Endothelial cell of umbilical vein (primary cell): ENCODE data around the gene SLC29A3. TPM values are rescaled to one million over a fixed set of nuclear protein-coding genes. Genes with fewer than 3 reads are reported as not detected.

Source experiments
- BruUV-seq: library from RNA; stranded (reverse); fragments of 400-500 nt; replicated peaks from 2 replicates; lab custom pipeline; 2021; lab: Mats Ljungman, UMichigan
- CTCF ChIA-PET: fragments of 300-600, 350-600 bp; sonication (Branson Sonifier 250); formaldehyde crosslinking; loops from one replicate; lab custom pipeline; 2021; ENCODE audit warnings: antibody characterized with exemption, inconsistent platforms; lab: Charles Lee
- POLR2A ChIA-PET: fragments of 300-600, 350-600 bp; sonication (Branson Sonifier 250); formaldehyde crosslinking; loops from one replicate; lab custom pipeline; 2021; ENCODE audit warnings: antibody characterized with exemption, inconsistent platforms; lab: Charles Lee
- DNase-seq: peaks from one replicate; pipeline ENCODE4 v3.0.0-alpha.2; 2011; ENCODE audit warnings: low read depth, low spot score
- FAIRE-seq: peaks from 2 replicates; lab custom pipeline; 2011; peaks lifted over from hg19 to GRCh38; lab: Jason Lieb, UNC
- H2AFZ ChIP-seq: 2 replicates; pipeline ENCODE4 v1.6.0; 2012; ENCODE audit warnings: low read depth, low read length, control low read depth, inconsistent platforms
- H3K27ac ChIP-seq: 2 replicates; pipeline ENCODE4 v1.5.1; 2011; ENCODE audit warnings: low read depth, mild to moderate bottlenecking, control low read depth, low read length, moderate library complexity; ENCODE audit not compliant: insufficient read depth
- H3K27me3 ChIP-seq, 2 experiments: 2 replicates each; pipeline versions ENCODE4 v1.6.0 to v1.6.1; 2011; ENCODE audit warnings: low read length in 2 of 2, mixed read lengths in 1 of 2; ENCODE audit not compliant: control insufficient read depth in 2 of 2, insufficient read depth in 2 of 2
- H3K36me3 ChIP-seq, 2 experiments: 2 replicates in 1 of 2; 3 replicates in 1 of 2; pipeline ENCODE4 v1.5.1; 2011; ENCODE audit warnings: low read length in 2 of 2, mild to moderate bottlenecking in 1 of 2, moderate library complexity in 1 of 2; ENCODE audit not compliant: control insufficient read depth in 2 of 2, insufficient read depth in 2 of 2; ENCODE audit errors: extremely low read depth in 1 of 2
- H3K4me1 ChIP-seq: 3 replicates; pipeline ENCODE4 v1.5.1; 2011; ENCODE audit warnings: mild to moderate bottlenecking, low read length; ENCODE audit not compliant: control insufficient read depth, insufficient read depth; ENCODE audit errors: extremely low read depth
- H3K4me2 ChIP-seq: 2 replicates; pipeline ENCODE4 v1.6.1; 2011; ENCODE audit warnings: low read length, control low read depth, mixed read lengths; ENCODE audit not compliant: insufficient read depth
- H3K4me3 ChIP-seq, 3 experiments: fragments of 200-600 bp in 1 of 3; sonication (generic), shearing (Covaris generic) in 1 of 3; replicated peaks in 1 of 3; 2 replicates each; pipeline ENCODE4 v1.5.1; 2011 to 2016; ENCODE audit warnings: control low read depth in 3 of 3, low read length in 3 of 3, mild to moderate bottlenecking in 2 of 3, inconsistent platforms in 1 of 3, low read depth in 1 of 3, moderate library complexity in 1 of 3; ENCODE audit not compliant: insufficient read depth in 1 of 3
- H3K79me2 ChIP-seq: 2 replicates; pipeline ENCODE4 v1.6.0; 2012; ENCODE audit warnings: low read length, inconsistent platforms; ENCODE audit not compliant: control insufficient read depth, insufficient read depth
- H3K9ac ChIP-seq: replicated peaks from 2 replicates; pipeline ENCODE3; 2011; ENCODE audit warnings: low read length, control low read depth; ENCODE audit not compliant: insufficient read depth; ENCODE audit errors: extremely low read depth
- H3K9me1 ChIP-seq: replicated peaks from 3 replicates; pipeline ENCODE4 v1.6.0; 2011; ENCODE audit warnings: mild to moderate bottlenecking, low read length; ENCODE audit not compliant: control insufficient read depth, insufficient read depth; ENCODE audit errors: extremely low read depth
- H3K9me3 ChIP-seq: replicated peaks from 2 replicates; pipeline ENCODE4 v1.5.1; 2012; ENCODE audit warnings: low read length, inconsistent platforms; ENCODE audit not compliant: control insufficient read depth, insufficient read depth
- H4K20me1 ChIP-seq: replicated peaks from 2 replicates; pipeline ENCODE3; 2011; ENCODE audit warnings: mild to moderate bottlenecking, low read length; ENCODE audit not compliant: control insufficient read depth, insufficient read depth; ENCODE audit errors: extremely low read depth
- GATA2 ChIP-seq: IDR thresholded peaks from 2 replicates; pipeline ENCODE4 v1.7.0; 2011; ENCODE audit warnings: low read depth, mild to moderate bottlenecking, moderate library complexity, mixed read lengths, low read length; ENCODE audit not compliant: insufficient read length, insufficient read depth
- dilution Hi-C: fragments of 300-500 bp; cut with MboI; formaldehyde crosslinking; loops from one replicate; pipeline ENCODE4 v1.15.0; 2019; ENCODE audit warnings: low sequenced_read_pairs; ENCODE audit not compliant: extremely low pct_ligation_motif_present
- intact Hi-C: fragments of 100-400 bp; cut with micrococcal nuclease; formaldehyde crosslinking; loops from one replicate; pipeline ENCODE4 v1.10.0; 2022
- polyA plus RNA-seq, 4 experiments: library from polyadenylated mRNA; depleted of rRNA in 3 of 4; stranded (reverse) in 3 of 4; unstranded in 1 of 4; fragments of >200 nt; gene quantifications; 2 replicates each; pipeline versions ENCODE4 v1.2.1 to v1.2.3, GENCODE V29; 2011 to 2012; ENCODE audit warnings: missing spikeins in 1 of 4
- total RNA-seq: library from RNA; stranded (reverse); gene quantifications from 2 replicates; pipeline ENCODE4 v1.2.3, GENCODE V29; 2021

The SLC29A3 gene
- total and polyA plus RNA-seq, 2 donors (not counting 3 experiments of a cell fraction or from before 2014, with no cell fraction given), result 5.0 to 9.1 TPM

- CTCF ChIA-PET, result no interaction called here
- Histone ChIP-seq H3K4me3 (no peak overlapping the region), H3K9ac (no peak overlapping the region), H3K79me2 (no peaks in the 10 kb centered on the region), H3K27ac (no peak overlapping the region), H2AFZ (no peak overlapping the region), H3K36me3 (no peaks in the 10 kb centered on the region), H3K27me3 (peaks cover 6 to 18% of the 10 kb centered on the region in 2 experiments), H3K4me2 (no peak overlapping the region), H3K4me1 (no peaks in the 10 kb centered on the region), H3K9me1 (no peaks in the 10 kb centered on the region), H3K9me3 (no peaks in the 10 kb centered on the region), H4K20me1 (no peaks in the 10 kb centered on the region)
- intact Hi-C loops (no loop called here), dilution Hi-C loops (no loop called here)
- no peak for FAIRE-seq
- no peak for DNase-seq
- BruUV-seq, result no TSS peak
- POLR2A ChIA-PET, result no interaction called here
- no peak for TF ChIP-seq GATA2
Observed at GRCh38 chr10:71409516-71410104, 90.6 kb downstream of the SLC29A3 start.

Other genes starting within 250 kb of the SLC29A3 start
- 2.5 and 5.4 TPM in 2 replicates for gene UNC5B, start 106.7 kb upstream of the SLC29A3 start, total RNA-seq
- gene UNC5B, start 106.7 kb upstream of the SLC29A3 start, polyA plus RNA-seq, result 0.39 and 0.57 TPM in 2 replicates
- gene CDH23, start 77.7 kb downstream of the SLC29A3 start, total RNA-seq, result not detected in 2 replicates
- not detected in 2 replicates for gene CDH23, start 77.7 kb downstream of the SLC29A3 start, polyA plus RNA-seq